DND-41 (cell line): ENCODE data around the gene PC.

Source experiments
- ATAC-seq: fragments of 200-7000 bp; cut with Tn5 transposase; 3 replicates; pipeline ENCODE4 v1.9.1; 2021; ENCODE audit warnings: low read depth; ENCODE audit not compliant: insufficient read depth
- DNase-seq: peaks from one replicate; pipeline ENCODE4 v3.0.0-alpha.2; 2020
- H2AFZ ChIP-seq: 2 replicates; pipeline ENCODE4 v1.6.0; 2012; ENCODE audit warnings: low read depth, low read length
- H3K27ac ChIP-seq: 2 replicates; pipeline ENCODE4 v1.5.1; 2012; ENCODE audit warnings: low read length, inconsistent platforms
- H3K27me3 ChIP-seq: fragments of 200-600 bp; sonication (generic); 2 replicates; pipeline ENCODE4 v1.6.0; 2012; ENCODE audit warnings: low read length, mild to moderate bottlenecking, inconsistent platforms; ENCODE audit not compliant: insufficient read depth, poor library complexity
- H3K36me3 ChIP-seq: 2 replicates; pipeline ENCODE4 v1.5.1; 2012; ENCODE audit warnings: low read length, inconsistent platforms; ENCODE audit not compliant: insufficient read depth
- H3K4me1 ChIP-seq: 2 replicates; pipeline ENCODE4 v1.5.1; 2012; ENCODE audit warnings: mild to moderate bottlenecking, low read length; ENCODE audit not compliant: insufficient read depth
- H3K4me2 ChIP-seq: 2 replicates; pipeline ENCODE4 v1.6.0; 2012; ENCODE audit warnings: mild to moderate bottlenecking, moderate library complexity, low read length, inconsistent platforms; ENCODE audit not compliant: insufficient read depth
- H3K4me3 ChIP-seq, 2 experiments: fragments of 200-600 bp in 1 of 2; shearing (Covaris generic) in 1 of 2; 2 replicates each; pipeline ENCODE4 v1.5.1; 2012 to 2016; ENCODE audit warnings: inconsistent platforms in 2 of 2, low read length in 2 of 2, mild to moderate bottlenecking in 2 of 2, low read depth in 1 of 2, moderate library complexity in 1 of 2
- H3K79me2 ChIP-seq: 2 replicates; pipeline ENCODE4 v1.6.0; 2012; ENCODE audit warnings: low read length, inconsistent platforms; ENCODE audit not compliant: insufficient read depth
- H3K9ac ChIP-seq: 2 replicates; pipeline ENCODE4 v1.6.0; 2012; ENCODE audit warnings: low read depth, mild to moderate bottlenecking, inconsistent platforms, low read length, moderate library complexity
- H3K9me3 ChIP-seq: 2 replicates; pipeline ENCODE4 v1.5.1; 2012; ENCODE audit warnings: low read length, moderate library complexity, mild to moderate bottlenecking, inconsistent platforms; ENCODE audit not compliant: insufficient read depth, severe bottlenecking
- H4K20me1 ChIP-seq: 2 replicates; pipeline ENCODE4 v1.6.0; 2012; ENCODE audit warnings: low read length; ENCODE audit not compliant: insufficient read depth
- CTCF ChIP-seq: IDR thresholded peaks from 2 replicates; pipeline ENCODE4 v1.5.1; 2012; ENCODE audit warnings: borderline replicate concordance, low read length, moderate library complexity, mild to moderate bottlenecking; ENCODE audit not compliant: poor library complexity, severe bottlenecking; ENCODE audit errors: extremely low read depth
- EZH2 ChIP-seq: IDR thresholded peaks from 3 replicates; pipeline ENCODE4 v1.6.1; 2012; ENCODE audit warnings: borderline replicate concordance, low read depth, mild to moderate bottlenecking, moderate library complexity, low read length, inconsistent platforms; ENCODE audit not compliant: severe bottlenecking

The PC gene

GRCh38 chr11:66884443-66884842 is 73.7 kb downstream of the PC start:
- H3K27ac ChIP-seq: no peak overlapping the region
- H3K36me3 ChIP-seq: no peaks in the 10 kb centered on the region
- no peak overlapping the region for H2AFZ ChIP-seq
- DNase-seq (no peak), ATAC-seq (no peak)
- no peak overlapping the region for H3K4me3 ChIP-seq
- TF ChIP-seq CTCF (no peak), EZH2 (no peak)
- H3K27me3 ChIP-seq: no peaks in the 10 kb centered on the region
- no peaks in the 10 kb centered on the region for H3K79me2 ChIP-seq
- peaks cover 7% of the 10 kb centered on the region; the same call in 1 of the 2 replicates for H4K20me1 ChIP-seq
- H3K4me2 ChIP-seq: no peak overlapping the region
- no peak overlapping the region for H3K9ac ChIP-seq
- peaks cover 30% of the 10 kb centered on the region for H3K4me1 ChIP-seq
- no peaks in the 10 kb centered on the region for H3K9me3 ChIP-seq

- ATAC-seq (no peak), DNase-seq (peak; percentile 56)
- peak; percentile 69 for TF ChIP-seq CTCF
- no peak for TF ChIP-seq EZH2
- Histone ChIP-seq H3K27ac (no peak overlapping the region), H3K4me3 (no peak overlapping the region), H3K36me3 (no peaks in the 10 kb centered on the region), H3K4me1 (peaks cover 36% of the 10 kb centered on the region), H3K27me3 (no peaks in the 10 kb centered on the region), H3K79me2 (no peaks in the 10 kb centered on the region), H3K9me3 (no peaks in the 10 kb centered on the region), H3K4me2 (no peak overlapping the region), H2AFZ (no peak overlapping the region), H3K9ac (no peak overlapping the region), H4K20me1 (peaks cover 7% of the 10 kb centered on the region; the same call in 1 of the 2 replicates)
Observed at GRCh38 chr11:66883016-66883965, 74.9 kb downstream of the PC start.

- peaks cover 36% of the 10 kb centered on the region for H3K4me1 ChIP-seq
- H3K9ac ChIP-seq: no peak overlapping the region
- H3K27me3 ChIP-seq: no peaks in the 10 kb centered on the region
- no peak overlapping the region for H3K4me3 ChIP-seq
- H3K27ac ChIP-seq: peak overlapping the region; percentile 80; the same call in 1 of the 2 replicates
- peaks cover 7% of the 10 kb centered on the region; the same call in 1 of the 2 replicates for H4K20me1 ChIP-seq
- H3K4me2 ChIP-seq: no peak overlapping the region
- no peak for TF ChIP-seq CTCF
- TF ChIP-seq EZH2: no peak
- no peaks in the 10 kb centered on the region for H3K36me3 ChIP-seq
- H2AFZ ChIP-seq: no peak overlapping the region
- no peaks in the 10 kb centered on the region for H3K9me3 ChIP-seq
- DNase-seq (no peak), ATAC-seq (no peak)
- no peaks in the 10 kb centered on the region for H3K79me2 ChIP-seq
Observed at GRCh38 chr11:66882561-66883015, 75.6 kb downstream of the PC start.
